PC-3 (cell line): ENCODE measurements around the gene KLHDC9.
"Not testable (repeated sequence)": the region's sequence is repeated elsewhere in the genome, so short reads cannot be mapped to it uniquely, and the experiment has no call there.

Experiments used
- EZH2 ChIP-seq: fragments of 300-600 bp; sonication (generic); IDR thresholded peaks from one replicate; pipeline ENCODE4 v1.6.1; 2017; ENCODE audit warnings: antibody characterized with exemption, mild to moderate bottlenecking, low read length; ENCODE audit not compliant: unreplicated experiment
- EZH2phosphoT487 ChIP-seq: fragments of 300-600 bp; sonication (generic); IDR thresholded peaks from 2 replicates; pipeline ENCODE4 v1.6.1; 2018; ENCODE audit warnings: mild to moderate bottlenecking, antibody characterized with exemption, low read length, borderline replicate concordance
- TF ChIP-seq, protein P1 (sequence below): fragments of 300-600 bp; sonication (generic); conservative IDR thresholded peaks from 2 replicates; pipeline ENCODE4 v1.5.1; 2017; ENCODE audit warnings: antibody characterized with exemption, low read depth, mild to moderate bottlenecking, low read length

DNA sequence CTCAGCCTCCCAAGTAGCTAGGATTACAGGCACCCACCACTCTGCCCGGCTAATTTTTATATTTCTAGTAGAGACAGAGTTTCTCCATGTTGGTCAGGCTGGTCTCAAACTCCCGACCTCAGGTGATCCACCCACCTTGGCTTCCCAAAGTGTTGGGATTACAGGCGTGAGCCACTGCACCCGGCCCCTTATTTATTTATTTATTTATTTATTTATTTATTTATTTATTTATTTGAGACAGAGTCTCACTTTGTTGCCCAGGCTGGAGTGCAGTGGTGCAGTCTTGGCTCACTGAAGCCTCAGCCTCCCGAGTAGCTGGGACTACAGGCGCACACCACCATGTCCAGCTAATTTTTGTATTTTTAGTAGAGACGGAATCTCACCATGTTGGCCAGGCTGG is 32.5 kb upstream of the KLHDC9 start:
- TF ChIP-seq, protein P1, sequence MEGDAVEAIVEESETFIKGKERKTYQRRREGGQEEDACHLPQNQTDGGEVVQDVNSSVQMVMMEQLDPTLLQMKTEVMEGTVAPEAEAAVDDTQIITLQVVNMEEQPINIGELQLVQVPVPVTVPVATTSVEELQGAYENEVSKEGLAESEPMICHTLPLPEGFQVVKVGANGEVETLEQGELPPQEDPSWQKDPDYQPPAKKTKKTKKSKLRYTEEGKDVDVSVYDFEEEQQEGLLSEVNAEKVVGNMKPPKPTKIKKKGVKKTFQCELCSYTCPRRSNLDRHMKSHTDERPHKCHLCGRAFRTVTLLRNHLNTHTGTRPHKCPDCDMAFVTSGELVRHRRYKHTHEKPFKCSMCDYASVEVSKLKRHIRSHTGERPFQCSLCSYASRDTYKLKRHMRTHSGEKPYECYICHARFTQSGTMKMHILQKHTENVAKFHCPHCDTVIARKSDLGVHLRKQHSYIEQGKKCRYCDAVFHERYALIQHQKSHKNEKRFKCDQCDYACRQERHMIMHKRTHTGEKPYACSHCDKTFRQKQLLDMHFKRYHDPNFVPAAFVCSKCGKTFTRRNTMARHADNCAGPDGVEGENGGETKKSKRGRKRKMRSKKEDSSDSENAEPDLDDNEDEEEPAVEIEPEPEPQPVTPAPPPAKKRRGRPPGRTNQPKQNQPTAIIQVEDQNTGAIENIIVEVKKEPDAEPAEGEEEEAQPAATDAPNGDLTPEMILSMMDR: not testable (repeated sequence)
- not testable (repeated sequence) for TF ChIP-seq EZH2phosphoT487, EZH2
